ENCODE data around the gene MCRIP2.

- TF ChIP-seq, protein P1, sequence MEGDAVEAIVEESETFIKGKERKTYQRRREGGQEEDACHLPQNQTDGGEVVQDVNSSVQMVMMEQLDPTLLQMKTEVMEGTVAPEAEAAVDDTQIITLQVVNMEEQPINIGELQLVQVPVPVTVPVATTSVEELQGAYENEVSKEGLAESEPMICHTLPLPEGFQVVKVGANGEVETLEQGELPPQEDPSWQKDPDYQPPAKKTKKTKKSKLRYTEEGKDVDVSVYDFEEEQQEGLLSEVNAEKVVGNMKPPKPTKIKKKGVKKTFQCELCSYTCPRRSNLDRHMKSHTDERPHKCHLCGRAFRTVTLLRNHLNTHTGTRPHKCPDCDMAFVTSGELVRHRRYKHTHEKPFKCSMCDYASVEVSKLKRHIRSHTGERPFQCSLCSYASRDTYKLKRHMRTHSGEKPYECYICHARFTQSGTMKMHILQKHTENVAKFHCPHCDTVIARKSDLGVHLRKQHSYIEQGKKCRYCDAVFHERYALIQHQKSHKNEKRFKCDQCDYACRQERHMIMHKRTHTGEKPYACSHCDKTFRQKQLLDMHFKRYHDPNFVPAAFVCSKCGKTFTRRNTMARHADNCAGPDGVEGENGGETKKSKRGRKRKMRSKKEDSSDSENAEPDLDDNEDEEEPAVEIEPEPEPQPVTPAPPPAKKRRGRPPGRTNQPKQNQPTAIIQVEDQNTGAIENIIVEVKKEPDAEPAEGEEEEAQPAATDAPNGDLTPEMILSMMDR (IDR thresholded peaks at IDR 0.05; ENCODE audit: insufficient read depth, low read length) = no peak
- peak; percentile 15; the same call in 1 of the 2 replicates for TF ChIP-seq POLR2AphosphoS5 (IDR thresholded peaks at IDR 0.05; ENCODE audit: low read depth)
- TF ChIP-seq REST (IDR thresholded peaks at IDR 0.05; ENCODE audit: insufficient replicate concordance, low read depth) = no peak
These were observed 5.7 kb downstream of the MCRIP2 start for GRCh38 chr16:647173-647902.

Measured in HL-60 (cell line).